NCI-H187 treated with DMSO at 0.1 percent for 48 hours (cell line): ENCODE measurements around the gene PCNT.

Source experiments
- DNase-seq: peaks from one replicate; lab custom pipeline; 2025; lab: John Stamatoyannopoulos, UW

PCNT gene

GRCh38 chr21:46409641-46410406 is 85.9 kb downstream of the PCNT start:
- DNase-seq, result no peak

DNA sequence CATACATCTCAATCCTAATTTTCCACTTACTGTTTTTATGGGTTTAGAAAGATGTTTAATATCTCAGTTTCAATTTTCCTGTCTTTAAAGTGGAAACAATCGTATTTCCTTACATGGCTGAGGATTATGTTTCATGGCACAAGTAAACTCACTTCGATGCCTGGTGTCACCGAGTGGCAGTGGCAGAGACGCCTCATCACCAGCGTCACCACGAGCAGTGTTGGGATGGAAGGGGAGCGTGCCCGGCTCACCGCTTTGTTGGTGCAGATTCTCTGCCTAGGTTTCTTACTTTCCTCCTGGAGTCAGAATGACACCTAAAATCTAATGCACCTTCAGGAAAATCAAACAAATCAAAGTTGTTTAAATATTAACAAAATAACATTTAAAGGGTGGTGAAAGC is 86.6 kb downstream of the PCNT start:
- no peak for DNase-seq

DNA sequence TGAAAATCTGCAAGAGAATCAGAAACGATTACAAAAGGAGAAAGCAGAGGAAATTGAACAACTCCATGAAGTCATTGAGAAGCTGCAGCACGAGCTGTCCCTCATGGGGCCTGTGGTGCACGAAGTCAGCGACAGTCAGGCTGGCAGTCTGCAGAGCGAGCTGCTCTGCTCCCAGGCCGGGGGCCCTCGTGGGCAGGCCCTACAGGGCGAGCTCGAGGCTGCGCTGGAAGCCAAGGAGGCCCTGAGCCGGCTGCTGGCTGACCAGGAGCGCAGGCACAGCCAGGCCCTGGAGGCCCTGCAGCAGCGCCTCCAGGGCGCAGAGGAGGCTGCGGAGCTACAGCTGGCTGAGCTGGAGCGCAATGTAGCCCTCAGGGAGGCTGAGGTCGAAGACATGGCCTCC is 87.3 kb downstream of the PCNT start:
- no peak for DNase-seq

DNA sequence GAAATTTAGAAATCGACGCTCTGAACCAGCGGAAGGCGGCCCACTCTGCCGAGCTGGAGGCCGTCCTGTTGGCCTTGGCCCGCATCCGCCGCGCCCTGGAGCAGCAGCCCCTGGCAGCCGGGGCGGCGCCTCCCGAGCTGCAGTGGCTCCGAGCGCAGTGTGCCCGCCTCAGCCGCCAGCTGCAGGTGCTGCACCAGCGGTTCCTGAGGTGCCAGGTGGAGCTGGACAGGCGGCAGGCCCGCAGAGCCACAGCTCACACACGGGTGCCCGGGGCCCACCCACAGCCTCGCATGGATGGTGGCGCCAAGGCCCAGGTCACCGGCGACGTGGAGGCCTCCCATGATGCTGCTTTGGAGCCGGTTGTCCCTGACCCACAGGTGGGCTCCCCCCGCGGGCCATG is 87.7 kb downstream of the PCNT start:
- DNase-seq, result no peak

DNA sequence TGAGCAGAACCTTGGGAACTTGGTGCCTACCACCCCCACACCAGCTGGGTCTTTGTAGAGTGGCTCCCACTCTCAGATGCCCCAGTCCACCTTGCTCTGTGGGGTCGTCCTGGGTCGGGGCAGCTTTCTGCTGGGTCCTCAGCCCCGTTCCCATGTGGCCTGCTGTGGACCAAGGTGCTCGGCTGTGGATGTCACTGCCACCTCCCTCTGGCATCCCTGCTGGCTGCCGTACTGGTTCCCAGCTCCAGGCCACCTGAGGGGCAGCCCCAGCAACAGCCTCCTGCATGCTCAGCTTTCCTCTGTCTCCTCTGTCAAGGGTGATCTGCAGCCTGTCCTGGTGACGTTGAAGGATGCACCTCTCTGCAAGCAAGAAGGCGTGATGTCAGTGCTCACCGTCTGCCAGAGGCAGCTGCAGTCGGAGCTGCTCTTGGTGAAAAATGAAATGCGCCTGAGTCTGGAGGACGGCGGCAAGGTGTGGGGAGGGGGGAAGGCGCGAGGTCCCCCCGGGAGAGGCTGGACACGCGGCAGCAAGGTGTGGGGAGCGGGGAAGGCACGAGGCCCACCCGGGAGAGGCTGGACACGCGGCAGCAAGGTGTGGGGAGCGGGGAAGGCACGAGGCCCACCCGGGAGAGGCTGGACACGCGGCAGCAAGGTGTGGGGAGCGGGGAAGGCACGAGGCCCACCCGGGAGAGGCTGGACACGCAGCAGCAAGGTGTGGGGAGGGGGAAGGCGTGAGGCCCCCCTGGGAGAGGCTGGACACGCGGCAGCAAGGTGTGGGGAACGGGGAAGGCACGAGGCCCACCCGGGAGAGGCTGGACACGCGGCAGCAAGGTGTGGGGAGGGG is 88.8 kb downstream of the PCNT start:
- DNase-seq, result no peak

- DNase-seq, result no peak
These were observed 89.4 kb downstream of the PCNT start for GRCh38 chr21:46413365-46413696.

DNA sequence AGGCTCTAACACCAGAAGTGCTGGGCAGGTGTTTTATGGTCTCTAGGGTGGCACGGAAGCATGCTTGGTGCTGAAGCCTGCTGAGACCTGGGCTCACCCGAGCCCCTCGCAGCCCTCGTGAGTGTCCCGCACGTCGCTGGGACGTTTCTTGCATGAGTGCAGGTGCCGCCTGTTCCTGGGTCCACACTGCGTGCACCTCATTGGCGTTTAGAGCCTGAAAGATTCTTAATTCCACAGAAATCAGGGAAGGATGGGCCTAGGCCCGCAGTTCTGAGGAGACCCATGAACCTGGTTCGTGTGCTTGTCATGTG is 91.0 kb downstream of the PCNT start:
- DNase-seq, result no peak

DNA sequence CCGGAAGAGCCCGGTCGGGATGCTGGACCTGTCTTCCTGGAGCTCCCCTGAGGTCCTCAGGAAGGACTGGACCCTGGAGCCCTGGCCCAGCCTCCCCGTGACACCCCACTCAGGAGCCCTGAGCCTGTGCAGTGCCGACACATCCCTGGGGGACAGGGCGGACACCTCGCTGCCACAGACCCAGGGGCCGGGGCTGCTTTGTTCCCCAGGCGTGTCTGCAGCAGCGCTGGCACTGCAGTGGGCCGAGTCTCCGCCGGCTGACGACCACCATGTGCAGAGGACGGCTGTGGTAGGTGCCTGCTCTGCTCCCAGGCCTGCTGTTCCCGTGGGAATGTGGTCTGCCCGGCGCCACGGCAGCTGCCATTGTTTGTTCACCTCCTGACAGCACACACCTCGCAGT is 92.6 kb downstream of the PCNT start:
- no peak for DNase-seq

DNA sequence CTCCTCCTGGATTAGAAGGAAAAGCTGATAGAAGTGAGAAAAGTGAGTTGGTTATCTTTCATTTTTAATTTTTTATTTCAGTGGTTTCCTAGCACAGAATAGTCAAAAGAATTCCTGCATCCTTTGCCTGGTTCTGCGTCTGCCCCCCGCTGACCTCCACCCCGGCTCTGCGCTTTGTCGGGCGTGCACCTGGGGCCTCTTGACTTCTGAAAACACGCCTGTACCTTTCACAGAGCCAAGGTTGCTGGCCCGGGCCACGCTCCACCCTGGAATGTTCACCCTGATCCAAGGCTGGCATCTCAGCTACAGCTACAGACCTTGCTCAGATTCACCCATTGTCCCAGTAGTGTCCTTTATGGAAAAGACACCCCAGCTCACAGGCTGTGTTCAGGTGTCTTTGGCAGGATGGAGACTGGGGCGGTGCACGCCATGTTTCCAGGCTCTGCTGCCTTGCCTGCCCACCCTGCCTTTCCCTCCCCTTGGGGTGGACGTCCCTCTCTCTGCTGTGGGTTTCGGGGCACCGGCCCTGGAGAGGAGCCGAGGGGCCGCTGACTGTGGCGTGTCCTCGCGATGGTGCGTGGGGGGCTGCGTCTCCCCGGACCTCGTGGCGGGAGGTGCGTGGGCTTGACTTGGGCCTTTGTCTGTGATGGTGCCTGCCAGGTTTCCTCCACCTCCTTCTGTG is 94.5 kb downstream of the PCNT start:
- no peak for DNase-seq

DNA sequence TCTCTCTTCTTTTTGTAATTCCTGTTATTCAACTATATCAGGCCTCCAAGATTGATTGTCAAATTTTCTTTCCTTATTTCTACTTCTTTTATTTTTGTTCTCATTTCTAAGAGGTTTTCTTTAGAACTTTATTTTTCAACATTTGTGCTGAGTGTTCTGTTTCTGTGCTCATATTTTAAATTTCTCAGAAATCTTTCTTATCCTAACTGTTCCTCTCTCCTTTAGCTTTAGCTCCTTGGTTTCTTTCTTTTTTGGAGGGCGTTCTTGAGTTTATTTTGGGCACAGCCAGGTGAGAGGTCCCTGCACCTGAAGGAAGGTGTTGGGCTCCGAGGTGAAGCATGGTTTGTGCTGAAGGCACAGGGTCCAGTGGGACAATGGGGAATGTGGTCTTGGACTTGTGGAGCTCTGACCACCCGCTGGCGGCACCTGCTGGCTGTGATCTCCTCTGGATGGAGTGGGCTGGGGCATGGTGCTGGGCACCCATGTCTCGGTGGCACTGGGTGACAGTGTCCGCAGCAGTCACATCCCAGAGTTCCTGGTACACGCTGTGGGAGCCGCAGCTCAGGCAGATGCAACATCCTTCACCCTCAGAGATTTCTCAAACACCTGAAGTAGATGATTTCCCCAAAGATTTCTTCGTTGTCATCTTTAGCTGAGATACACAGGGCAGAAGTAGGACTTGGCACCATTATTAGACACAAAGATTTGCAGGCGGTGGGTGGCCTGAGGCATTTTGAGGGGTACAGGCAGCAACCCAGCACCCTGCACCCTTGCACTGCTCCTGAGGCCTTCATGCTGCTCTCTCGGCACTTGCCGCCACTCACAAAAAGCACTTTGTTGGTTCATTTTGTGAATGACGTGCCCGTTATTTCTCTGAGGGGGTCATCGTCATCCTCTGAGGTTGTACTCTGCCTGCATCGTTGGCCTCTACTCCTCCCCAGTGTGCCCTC is 96.6 kb downstream of the PCNT start:
- DNase-seq, result no peak

DNA sequence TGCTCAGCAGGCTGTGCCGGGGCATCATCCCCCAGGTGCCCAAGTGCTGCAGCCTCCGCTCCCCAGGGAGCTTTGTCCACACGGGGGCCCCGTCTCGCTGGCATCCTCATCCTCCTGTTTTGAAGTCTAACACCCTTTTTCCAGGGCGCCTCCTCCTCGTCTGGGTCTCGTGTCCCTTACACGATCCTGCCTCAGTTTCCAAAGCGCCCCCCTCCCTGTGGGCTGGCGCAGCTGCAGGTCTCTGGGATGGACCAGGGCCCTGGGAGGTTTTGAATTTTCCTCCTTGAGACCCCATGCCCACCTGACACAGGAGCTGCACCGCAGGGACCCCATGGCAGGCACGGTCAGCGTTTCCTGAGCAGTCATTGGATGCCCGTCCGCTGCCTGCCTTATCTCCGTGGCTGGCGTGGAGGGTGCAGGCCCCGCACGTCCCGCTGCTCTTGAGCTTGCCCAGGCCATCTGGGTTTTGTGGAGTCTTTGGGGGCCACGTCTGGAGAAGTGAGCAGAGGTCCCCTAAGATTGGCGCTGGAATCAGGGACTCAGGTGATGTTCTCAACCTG is 97.3 kb downstream of the PCNT start:
- DNase-seq, result no peak

GRCh38 chr21:46421756-46422555 is 98.0 kb downstream of the PCNT start:
- no peak for DNase-seq

- DNase-seq, result no peak
These were observed 98.8 kb downstream of the PCNT start for GRCh38 chr21:46422636-46423241.

DNA sequence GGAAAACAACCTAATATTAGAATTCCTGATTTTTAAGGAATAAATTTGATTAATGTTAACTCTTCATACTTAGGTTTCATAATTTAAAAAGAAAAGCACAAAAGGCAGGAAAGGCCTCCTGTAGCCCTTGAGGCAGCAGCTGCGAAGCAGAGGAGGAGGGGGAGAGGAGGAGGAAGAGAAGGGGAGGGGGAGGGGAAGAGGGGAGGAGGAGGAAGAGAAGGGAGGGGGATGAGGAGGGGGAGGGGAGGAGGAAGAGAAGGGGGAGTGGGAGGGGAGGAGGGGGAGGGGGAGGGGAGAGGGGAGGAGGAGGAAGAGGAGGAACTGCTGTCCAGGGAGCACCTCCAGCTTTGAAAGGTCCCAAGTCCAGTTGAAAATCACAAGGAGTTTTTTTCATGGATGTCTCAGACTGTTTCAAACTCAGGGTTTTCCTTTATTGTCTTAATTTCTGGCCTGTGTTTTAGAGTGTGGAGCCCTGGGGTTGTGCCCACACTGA is 99.6 kb downstream of the PCNT start:
- DNase-seq, result no peak

DNA sequence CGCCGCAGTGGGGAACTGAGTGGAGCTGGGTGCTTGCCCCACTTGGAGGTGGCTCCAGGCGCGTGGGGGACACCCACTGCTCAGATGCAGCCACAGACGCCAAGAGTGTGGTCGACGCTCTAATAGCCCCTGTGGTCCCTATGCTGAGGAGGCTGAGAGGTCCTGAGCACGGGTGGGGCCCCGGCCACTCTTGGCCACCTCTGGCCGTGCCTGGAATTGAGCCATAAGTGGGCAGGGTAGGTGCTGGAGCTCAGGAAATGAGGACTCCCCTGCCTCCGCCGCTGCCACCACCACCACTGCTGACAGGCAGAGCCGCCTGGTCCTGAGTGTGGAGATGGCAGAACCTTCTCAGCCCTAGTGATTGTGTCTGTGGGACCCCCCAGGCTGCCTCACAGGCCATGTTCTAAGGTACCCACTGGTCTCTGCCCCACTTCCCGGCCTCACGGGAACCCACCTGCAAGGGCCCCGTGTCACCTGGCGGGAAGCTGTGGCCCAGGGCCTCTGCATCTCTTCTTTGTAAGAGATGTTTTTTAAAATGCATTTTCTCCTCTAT is 100.2 kb downstream of the PCNT start:
- no peak for DNase-seq

DNA sequence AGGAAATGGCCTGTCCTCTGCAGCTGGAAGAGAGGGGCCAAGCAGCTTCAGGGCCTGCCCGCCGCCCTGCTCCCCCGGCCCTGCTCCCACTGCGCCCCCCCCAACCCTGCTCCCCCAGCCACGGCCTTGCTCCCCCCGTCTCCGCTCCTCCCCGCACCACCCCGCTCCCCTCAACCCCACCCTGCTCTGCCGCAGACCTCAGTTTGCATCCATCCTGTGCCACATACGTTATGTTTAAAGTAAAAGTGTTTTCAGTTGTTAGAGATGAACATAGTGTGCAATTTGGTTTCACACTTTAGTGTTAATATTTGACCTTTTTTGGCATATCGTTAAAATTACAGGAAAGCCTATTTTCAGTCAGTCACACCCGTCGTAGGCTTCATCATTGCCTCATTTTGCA is 100.7 kb downstream of the PCNT start:
- no peak for DNase-seq

DNA sequence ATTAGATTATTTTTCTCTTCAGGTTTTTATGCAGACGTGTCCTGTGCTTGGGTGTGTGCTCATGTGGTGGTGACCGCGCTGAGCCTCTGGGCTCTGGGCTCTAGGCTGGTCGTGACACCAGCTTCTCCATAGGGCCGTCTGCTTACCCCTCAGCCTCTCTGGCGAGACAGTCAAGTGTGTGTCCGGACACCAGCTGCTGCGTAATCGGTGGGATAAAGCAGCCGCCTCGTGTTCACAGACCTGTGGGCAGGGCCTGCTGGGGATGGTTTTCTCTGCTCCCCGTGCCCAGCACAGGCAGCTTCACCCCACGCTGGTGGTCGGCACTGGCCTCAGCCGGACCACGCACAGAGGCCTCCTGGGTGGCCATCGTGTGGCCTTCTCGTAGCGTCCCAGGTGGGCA is 101.1 kb downstream of the PCNT start:
- DNase-seq, result no peak

DNA sequence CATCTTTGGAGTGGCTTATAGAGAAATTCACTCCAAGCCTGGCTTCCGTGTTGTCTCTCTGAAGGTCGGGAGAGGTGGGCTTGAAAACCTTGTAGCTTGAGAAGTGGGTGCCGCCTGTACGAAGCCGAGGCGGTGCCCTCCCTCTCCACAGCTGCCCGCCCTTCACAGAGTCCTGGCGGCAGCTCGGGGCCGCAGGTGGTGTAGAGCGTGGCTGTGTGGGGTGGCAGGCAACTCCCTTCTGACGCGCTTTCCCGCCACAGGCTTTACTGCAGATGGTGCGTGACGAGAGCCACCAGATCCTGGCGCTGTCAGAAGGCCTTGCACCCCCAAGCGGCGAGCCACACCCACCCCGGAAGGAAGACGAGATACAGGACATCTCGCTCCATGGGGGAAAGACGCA is 101.6 kb downstream of the PCNT start:
- DNase-seq, result peak; percentile 73

DNA sequence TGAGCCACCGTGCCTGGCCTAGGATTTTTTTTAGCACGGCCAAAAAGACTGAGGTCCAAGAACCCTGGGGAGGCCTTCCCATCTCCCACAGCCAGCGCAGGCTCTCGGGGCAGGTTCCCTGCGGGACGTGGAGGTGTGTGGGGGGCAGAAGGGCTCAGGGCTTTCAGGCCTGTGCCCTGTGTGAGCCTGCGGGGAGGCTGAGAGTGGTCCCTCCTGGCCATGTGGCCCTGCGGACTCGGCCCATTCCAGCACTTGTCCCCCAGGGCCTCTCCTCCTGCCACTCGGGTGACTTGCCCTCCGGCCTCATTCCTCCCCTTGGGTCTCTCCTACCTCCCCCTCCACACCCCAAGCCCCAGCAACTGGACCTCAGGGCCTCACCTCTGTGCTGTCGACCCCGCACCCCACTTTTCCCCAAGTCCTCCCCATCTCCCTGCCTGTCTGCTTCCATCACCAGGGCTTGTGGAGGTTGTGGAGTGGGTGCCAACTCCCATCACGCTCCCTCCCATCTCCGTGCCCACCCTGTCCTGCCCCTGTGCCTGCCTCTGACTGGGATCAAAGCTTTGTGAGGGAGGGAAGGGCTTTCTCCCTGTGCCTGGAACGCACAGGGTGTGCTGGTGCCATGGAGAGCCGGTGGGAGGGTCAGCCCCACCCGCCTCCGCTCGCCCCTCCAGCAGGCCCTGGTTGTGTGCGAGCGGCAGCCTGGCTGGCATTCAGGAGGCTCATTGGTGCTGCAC is 102.5 kb downstream of the PCNT start:
- no peak for DNase-seq
